ENCODE results near the gene HERC4. TPM values are rescaled to one million over a fixed set of nuclear protein-coding genes. Genes with fewer than 3 reads are reported as not detected.
"Not testable (repeated sequence)": the region's sequence is repeated elsewhere in the genome, so short reads cannot be mapped to it uniquely, and the experiment has no call there.

Gene HERC4
- total and polyA plus RNA-seq, 7 donors, result 8.8 to 29.4 (median 18.0) TPM

DNA sequence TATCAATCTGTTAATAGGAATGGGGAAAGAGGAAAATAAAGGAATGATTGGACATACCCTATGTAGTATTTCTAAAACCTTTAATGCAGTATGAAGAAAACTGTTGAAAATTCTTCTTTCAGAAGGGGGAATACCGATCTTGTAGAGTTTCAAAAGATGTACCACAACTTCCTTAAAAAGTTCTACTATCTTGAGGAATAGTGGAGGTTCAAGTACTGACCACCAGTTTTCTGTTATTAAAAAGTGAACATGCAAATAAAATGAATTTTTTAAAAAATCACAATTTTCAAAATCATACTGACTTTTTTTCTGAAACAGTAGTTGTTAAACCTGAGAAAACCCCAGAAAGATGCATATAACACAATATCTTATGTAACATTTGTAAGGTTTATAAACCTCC, 86.5 kb downstream of the HERC4 start:
- 85 to 90% (median 85%) methylated on average over 1 of the region's 1 CpG for WGBS, 3 donors
- Histone ChIP-seq H3K4me3 (no peak overlapping the region), H3K36me3 (ENCODE audit: insufficient read depth in 1 of 2, low read depth in 1 of 2) (peaks cover 3 to 87% of the 10 kb centered on the region in 2 donors), H3K9me3 (no peaks in the 10 kb centered on the region), H3K4me1 (no peaks in the 10 kb centered on the region), H3K27ac (no peak overlapping the region), H3K27me3 (ENCODE audit: insufficient read depth in 3 of 3, low read length in 2 of 3) (no peaks in the 10 kb centered on the region)
- DNase-seq, result no peak
- intact Hi-C loops (cut with DNase I), result no loop called here
- TF ChIP-seq, protein P1, sequence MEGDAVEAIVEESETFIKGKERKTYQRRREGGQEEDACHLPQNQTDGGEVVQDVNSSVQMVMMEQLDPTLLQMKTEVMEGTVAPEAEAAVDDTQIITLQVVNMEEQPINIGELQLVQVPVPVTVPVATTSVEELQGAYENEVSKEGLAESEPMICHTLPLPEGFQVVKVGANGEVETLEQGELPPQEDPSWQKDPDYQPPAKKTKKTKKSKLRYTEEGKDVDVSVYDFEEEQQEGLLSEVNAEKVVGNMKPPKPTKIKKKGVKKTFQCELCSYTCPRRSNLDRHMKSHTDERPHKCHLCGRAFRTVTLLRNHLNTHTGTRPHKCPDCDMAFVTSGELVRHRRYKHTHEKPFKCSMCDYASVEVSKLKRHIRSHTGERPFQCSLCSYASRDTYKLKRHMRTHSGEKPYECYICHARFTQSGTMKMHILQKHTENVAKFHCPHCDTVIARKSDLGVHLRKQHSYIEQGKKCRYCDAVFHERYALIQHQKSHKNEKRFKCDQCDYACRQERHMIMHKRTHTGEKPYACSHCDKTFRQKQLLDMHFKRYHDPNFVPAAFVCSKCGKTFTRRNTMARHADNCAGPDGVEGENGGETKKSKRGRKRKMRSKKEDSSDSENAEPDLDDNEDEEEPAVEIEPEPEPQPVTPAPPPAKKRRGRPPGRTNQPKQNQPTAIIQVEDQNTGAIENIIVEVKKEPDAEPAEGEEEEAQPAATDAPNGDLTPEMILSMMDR (IDR thresholded peaks at IDR 0.05), result no peak
- ATAC-seq, result no peak

DNA sequence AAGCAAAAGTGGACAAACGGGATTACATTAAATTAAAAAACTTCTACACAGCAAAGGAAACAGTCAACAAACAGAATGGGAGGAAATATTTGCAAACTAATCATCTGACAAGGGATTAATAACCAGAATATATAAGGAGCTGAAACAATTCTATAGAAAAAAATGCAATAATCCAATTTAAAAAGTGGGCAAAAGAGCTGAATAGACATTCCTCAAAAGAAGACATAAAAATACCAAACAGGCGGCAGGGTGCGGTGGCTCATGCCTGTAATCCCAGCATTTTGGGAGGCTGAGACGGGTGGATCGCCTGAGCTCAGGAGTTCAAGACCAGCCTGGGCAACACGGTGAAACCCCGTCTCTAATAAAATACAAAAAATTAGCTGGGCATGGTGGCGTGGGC, 92.5 kb downstream of the HERC4 start:
- DNase-seq; H3K4me1 ChIP-seq; intact Hi-C loops (cut with DNase I); H3K27ac ChIP-seq; H3K4me3 ChIP-seq; H3K9me3 ChIP-seq; H3K27me3 ChIP-seq (ENCODE audit: insufficient read depth in 3 of 3, low read length in 2 of 3); ATAC-seq: not testable (repeated sequence)
- peaks cover 5 to 79% of the 10 kb centered on the region in 2 donors for H3K36me3 ChIP-seq (ENCODE audit: insufficient read depth in 1 of 2, low read depth in 1 of 2)
- WGBS, 3 donors, result 93 to 98% (median 97%) methylated on average over 8 of the region's 8 CpGs

DNA sequence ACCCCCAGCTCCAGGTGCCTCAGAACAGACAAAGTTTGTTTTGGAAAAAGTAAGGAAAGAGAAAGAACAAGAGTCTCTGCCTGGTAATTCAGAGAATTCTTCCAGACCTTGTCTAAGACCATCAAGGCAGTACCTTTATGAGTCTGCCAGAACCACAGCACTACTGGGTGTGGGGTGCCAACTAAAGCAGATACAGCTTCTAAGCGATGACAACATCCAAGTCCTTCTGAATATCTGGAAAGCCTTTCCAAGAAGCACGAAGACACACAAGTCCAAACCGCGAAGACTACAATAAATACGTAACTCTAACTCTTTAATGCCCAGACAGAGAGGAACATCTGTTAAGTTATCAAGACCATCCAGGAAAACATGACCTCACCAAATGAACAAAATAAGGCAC, 96.3 kb downstream of the HERC4 start:
- intact Hi-C loops (cut with DNase I), result no loop called here
- Histone ChIP-seq H3K27me3 (ENCODE audit: insufficient read depth in 3 of 3, low read length in 2 of 3) (no peaks in the 10 kb centered on the region), H3K27ac (no peak overlapping the region), H3K4me3 (no peak overlapping the region), H3K4me1 (peaks cover 6% of the 10 kb centered on the region), H3K9me3 (no peaks in the 10 kb centered on the region), H3K36me3 (ENCODE audit: insufficient read depth in 1 of 2, low read depth in 1 of 2) (peaks cover 5 to 69% of the 10 kb centered on the region in 2 donors)
- DNase-seq (no peak), ATAC-seq (no peak)
- TF ChIP-seq, protein P1 (IDR thresholded peaks at IDR 0.05), result no peak
- 68 to 91% (median 77%) methylated on average over 5 of the region's 5 CpGs for WGBS, 3 donors

DNA sequence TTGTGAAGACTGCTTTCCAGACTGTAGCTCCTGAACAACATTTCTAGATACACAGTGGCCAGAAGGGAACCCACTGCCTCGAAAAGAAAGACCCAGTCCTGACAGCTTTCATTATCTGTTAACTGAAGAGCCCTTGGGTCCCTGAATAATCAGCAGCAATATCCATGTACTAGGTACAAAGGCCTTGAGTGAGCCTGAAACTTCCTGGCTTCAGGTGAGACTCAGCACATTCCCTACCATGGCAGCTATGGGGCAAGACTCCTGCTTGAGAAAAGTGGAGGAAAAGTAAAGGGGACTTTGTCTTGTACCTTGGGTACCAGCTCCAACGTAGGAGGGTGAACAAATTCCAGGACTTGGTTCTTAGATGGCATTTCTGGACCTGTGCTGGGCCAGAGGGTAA, 97.8 kb downstream of the HERC4 start:
- ATAC-seq, result peak in 2 of 4 donors; percentile 13 to 22
- intact Hi-C loops (cut with DNase I), result no loop called here
- 78 to 95% (median 86%) methylated on average over 2 of the region's 2 CpGs for WGBS, 3 donors

DNA sequence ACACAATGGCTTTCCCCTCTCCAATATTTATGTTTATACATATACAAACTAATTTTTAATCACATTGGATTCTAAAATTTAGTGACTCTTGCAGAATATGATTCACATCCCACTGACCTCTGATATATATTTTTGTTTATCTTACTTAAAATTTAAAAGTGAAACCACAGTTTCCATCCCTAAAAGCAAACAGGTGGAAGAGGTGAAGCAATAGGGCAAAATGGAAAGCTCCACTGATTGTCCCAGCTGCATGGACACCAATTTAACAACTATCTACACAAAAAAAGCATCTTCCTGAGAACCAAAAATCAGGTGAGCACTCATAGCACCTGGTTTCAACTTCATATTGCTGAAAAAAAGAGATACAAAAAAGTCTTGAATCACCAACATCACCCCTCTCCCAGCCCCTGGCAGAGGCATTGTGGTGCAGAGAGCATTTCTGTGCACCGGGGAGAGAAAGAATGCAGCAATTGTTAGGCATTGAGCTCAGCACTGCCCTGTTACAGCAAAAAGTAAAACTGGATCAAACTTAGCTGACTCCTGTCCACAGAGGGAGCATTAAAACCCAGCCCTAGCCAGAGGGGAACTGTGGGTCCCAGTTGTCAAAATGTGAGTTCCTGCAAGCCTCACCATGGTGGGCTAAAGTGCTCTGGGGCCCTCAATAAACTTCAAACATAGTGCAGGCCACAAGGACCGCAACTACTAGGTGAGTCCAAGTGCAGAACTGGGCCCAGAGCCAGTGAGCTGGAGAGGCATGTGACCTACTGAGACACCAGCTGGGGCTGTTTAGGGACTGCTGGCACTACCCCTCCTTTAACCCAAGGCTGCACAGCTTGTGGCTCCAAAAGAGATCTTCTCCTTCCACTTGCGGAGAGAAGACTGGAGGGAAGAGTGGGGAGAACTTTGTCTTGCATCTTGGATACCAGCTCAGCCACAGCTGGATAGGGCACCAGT, 98.5 kb downstream of the HERC4 start:
- WGBS, 3 donors, result 38 to 67% (median 51%) methylated on average over 3 of the region's 3 CpGs
- ATAC-seq (peak; percentile 91 to 98 (median 96)), DNase-seq (peak; percentile 44 to 82)
- no peak overlapping the region for H3K27ac ChIP-seq
- H3K4me1 ChIP-seq, result peaks cover 6% of the 10 kb centered on the region
- H3K27me3 ChIP-seq (ENCODE audit: insufficient read depth in 3 of 3, low read length in 2 of 3), result no peaks in the 10 kb centered on the region
- TF ChIP-seq, protein P1 (IDR thresholded peaks at IDR 0.05), result no peak
- no peak overlapping the region for H3K4me3 ChIP-seq
- peaks cover 5 to 75% of the 10 kb centered on the region in 2 donors for H3K36me3 ChIP-seq (ENCODE audit: insufficient read depth in 1 of 2, low read depth in 1 of 2)
- intact Hi-C loops (cut with DNase I), result no loop called here
- peaks cover 3% of the 10 kb centered on the region for H3K9me3 ChIP-seq

More for the DNA sequence above, 97.8 kb downstream of the HERC4 start:
- TF ChIP-seq, protein P1 (IDR thresholded peaks at IDR 0.05), result no peak
- Histone ChIP-seq H3K4me3 (no peak overlapping the region), H3K36me3 (ENCODE audit: insufficient read depth in 1 of 2, low read depth in 1 of 2) (peaks cover 5 to 68% of the 10 kb centered on the region in 2 donors), H3K9me3 (no peaks in the 10 kb centered on the region), H3K4me1 (peaks cover 6% of the 10 kb centered on the region), H3K27ac (no peak overlapping the region), H3K27me3 (ENCODE audit: insufficient read depth in 3 of 3, low read length in 2 of 3) (no peaks in the 10 kb centered on the region)
- DNase-seq, result no peak

All from psoas muscle (tissue), 8 donors.